ENCODE results near the gene IQSEC2.

Gene IQSEC2

GRCh38 chrX:53265771-53266574 is 15.4 kb downstream of the IQSEC2 start:
- no peak for DNase-seq

- DNase-seq: peak; percentile 57
These were observed 17.7 kb downstream of the IQSEC2 start for GRCh38 chrX:53263597-53264094.

- no peak for DNase-seq
These were observed 18.4 kb downstream of the IQSEC2 start for GRCh38 chrX:53262918-53263394.

GRCh38 chrX:53262189-53262917 is 19.0 kb downstream of the IQSEC2 start:
- no peak for DNase-seq

- DNase-seq: no peak
These were observed 19.9 kb downstream of the IQSEC2 start for GRCh38 chrX:53261355-53261972.

- no peak for DNase-seq
These were observed 20.5 kb downstream of the IQSEC2 start for GRCh38 chrX:53260836-53261235.

- DNase-seq: no peak
These were observed 23.5 kb downstream of the IQSEC2 start for GRCh38 chrX:53257670-53258423.

- DNase-seq: no peak
These were observed 24.2 kb downstream of the IQSEC2 start for GRCh38 chrX:53257166-53257565.

- no peak for DNase-seq
These were observed 24.8 kb downstream of the IQSEC2 start for GRCh38 chrX:53256446-53257041.

- DNase-seq: no peak
These were observed 25.6 kb downstream of the IQSEC2 start for GRCh38 chrX:53255738-53256191.

- DNase-seq: no peak
These were observed 26.6 kb downstream of the IQSEC2 start for GRCh38 chrX:53254570-53255461.

- DNase-seq: no peak
These were observed 27.9 kb downstream of the IQSEC2 start for GRCh38 chrX:53253293-53254020.

GRCh38 chrX:53251307-53251706 is 30.1 kb downstream of the IQSEC2 start:
- DNase-seq: no peak

- no peak for DNase-seq
These were observed 30.8 kb downstream of the IQSEC2 start for GRCh38 chrX:53250556-53250955.

GRCh38 chrX:53249408-53250042 is 31.9 kb downstream of the IQSEC2 start:
- no peak for DNase-seq

- no peak for DNase-seq
These were observed 33.5 kb downstream of the IQSEC2 start for GRCh38 chrX:53247928-53248327.

- no peak for DNase-seq
These were observed 35.2 kb downstream of the IQSEC2 start for GRCh38 chrX:53246231-53246630.

GRCh38 chrX:53244610-53245009 is 36.8 kb downstream of the IQSEC2 start:
- no peak for DNase-seq

- no peak for DNase-seq
These were observed 39.1 kb downstream of the IQSEC2 start for GRCh38 chrX:53242310-53242709.

GRCh38 chrX:53241558-53241957 is 39.8 kb downstream of the IQSEC2 start:
- no peak for DNase-seq

Measured in activated CD8-positive, alpha-beta memory T cell treated with anti-CD3 and anti-CD28 coated beads, Interleukin-2, amount 50 U/mL, for 4 hours (primary cell).